ENCODE measurements around the gene CIAO3.

CIAO3 gene

DNA sequence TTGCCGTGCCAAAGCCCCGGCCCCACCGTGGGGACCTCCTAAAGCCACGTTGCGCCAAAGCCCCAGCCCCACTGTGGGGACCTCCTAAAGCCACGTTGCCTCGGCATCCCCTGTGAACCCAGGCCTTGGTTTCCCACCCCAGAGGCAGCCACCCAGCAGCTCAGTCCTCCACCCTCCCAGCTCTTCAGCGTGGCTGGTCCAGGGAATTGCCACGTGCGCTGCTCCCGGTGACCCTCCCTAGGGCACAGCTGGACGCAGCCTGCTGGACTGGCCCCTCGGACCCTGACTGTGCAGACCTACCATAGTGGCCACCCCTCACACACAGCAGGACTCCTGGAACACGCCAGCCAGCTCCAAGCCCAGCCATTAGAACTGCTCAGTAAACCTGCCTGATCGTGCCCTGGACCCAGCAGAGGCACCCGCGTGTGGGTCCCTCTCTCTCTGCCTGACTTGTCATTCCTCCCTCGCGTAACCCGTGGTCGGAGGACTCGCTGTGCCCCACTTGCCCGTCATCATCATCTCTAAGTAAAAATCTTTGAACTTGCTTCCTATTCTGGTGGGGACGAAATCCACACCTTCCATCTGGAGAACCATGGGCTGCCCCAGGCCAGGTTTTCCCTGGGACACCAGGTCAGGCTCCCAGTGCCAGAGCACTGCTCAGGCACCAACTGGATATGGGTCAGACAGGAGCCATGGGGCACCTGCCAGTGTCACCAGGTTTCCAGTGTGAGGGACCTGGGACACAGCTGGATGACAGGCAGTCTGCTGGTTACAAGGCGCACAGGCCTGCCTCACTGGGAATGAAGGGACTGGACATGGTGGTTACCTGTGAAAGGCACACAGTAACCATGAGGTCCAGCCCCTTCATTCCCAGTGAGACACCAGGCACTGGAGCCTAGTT lies 5.6 kb downstream of the CIAO3 start:
- no peak for DNase-seq (ENCODE audit: low spot score)

DNA sequence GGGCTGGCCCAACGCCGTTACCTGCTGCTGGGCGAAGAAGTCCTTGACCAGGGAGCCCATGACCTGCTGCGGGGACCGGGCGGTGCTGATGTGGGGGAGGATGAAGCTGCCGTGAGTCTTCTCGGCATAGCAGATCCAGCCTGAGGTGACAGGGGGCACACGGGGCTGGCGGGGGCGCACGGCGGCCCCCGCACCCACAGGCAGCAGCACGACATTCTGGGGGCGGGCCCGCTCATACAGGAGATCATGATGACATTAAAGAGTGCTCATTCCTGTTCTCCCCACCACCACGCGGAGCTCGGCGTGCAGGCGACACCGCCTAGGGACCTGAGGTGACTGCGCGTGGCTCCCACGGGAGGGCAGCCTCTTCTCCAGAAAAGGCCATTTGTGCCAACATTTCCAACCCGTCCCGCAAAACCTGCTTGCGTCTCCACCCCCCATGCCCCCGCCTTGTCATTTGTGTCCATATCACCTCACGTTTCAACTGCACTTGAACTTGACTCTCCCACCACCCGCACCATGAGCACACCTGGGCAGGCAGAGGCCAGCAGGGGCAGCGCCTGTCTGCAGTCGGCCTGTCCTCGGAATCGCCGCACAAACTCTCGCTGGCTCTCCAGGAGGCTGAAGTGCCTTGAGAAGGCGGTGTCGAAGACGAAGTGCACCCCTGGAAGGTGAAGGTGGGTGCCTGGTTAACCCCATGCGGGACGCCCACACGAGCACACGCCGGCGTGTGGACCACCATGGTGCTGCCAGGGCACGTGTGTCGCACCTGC lies 6.4 kb downstream of the CIAO3 start:
- no peak for DNase-seq (ENCODE audit: low spot score)

DNA sequence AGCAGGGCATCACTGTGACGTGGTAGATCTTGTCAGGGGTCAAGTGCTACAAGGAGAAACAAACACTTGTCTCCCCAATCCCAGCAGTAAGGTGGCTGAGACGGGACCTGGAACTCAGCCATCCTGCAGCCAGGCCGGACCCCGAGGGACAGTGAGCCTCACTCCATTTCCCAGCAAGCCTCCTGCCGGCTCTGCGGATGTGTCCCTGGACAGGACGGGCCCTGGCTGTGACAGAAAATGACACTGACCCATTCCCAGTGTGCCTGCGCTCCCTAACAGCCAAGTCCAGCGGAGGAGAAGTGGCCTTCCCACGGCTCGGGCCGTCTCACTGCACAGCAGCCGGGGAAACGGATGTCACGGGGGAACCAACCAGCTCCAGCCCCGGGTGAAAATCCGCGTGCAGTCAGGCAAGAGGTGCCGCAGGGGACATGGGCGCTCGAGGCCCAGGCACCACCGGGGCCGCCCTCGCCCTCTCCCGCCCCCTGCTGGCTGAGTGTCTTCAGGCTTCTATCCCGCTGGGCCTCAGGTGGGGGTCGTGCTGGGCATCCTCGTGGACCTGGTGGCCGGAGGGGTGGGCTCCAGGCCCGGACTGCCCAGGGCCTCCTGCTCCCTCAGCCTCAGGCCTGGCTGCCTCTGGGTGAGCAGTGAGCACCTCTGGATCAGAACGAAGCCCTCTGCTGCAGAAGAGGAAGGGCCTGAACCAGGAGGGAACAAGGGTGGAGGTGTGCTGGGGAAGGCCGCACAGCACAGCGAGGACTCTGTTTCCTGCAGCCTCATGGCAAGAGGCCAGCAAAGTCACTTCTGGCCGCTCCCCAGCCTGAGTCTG lies 7.2 kb downstream of the CIAO3 start:
- DNase-seq (ENCODE audit: low spot score), result no peak

DNA sequence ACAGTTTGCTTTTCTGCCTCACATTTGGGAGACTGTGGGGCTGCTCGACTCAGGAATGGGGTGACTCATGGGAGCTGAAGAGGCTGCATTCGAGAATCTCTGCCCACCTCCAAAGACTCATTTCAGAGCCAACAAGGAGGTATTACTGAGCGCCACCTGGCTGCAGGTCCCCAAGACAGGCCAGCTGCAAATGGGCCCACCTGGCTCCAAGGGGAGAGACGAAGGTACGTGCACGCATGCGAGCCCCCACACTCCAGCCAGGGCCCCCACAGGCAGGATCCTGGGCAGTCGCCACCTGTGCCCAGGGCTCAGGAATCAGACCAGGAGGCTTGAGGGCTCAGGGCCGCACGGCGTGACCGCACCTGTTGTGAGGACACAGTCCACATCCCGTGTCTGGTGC lies 7.9 kb downstream of the CIAO3 start:
- DNase-seq (ENCODE audit: low spot score), result no peak

DNA sequence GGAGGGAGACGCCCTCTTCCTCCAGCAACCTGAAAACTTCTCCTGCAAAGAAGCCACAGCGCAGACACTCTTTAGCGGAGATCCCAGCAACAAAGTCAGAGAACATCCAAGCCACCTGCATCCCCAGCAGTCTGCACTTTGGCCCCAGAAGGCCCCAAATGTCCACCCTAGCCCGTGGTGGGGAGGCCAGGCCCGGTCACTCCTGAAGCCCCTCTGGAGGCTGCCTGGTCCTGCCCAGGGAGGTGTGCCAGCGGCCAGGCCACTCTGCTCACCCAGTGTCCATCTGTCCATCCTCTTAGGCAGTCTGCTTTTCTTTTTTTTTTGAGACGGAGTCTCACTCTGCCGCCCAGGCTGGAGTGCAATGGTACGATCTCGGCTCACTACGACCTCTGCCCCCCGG lies 8.5 kb downstream of the CIAO3 start:
- no peak for DNase-seq (ENCODE audit: low spot score)

DNA sequence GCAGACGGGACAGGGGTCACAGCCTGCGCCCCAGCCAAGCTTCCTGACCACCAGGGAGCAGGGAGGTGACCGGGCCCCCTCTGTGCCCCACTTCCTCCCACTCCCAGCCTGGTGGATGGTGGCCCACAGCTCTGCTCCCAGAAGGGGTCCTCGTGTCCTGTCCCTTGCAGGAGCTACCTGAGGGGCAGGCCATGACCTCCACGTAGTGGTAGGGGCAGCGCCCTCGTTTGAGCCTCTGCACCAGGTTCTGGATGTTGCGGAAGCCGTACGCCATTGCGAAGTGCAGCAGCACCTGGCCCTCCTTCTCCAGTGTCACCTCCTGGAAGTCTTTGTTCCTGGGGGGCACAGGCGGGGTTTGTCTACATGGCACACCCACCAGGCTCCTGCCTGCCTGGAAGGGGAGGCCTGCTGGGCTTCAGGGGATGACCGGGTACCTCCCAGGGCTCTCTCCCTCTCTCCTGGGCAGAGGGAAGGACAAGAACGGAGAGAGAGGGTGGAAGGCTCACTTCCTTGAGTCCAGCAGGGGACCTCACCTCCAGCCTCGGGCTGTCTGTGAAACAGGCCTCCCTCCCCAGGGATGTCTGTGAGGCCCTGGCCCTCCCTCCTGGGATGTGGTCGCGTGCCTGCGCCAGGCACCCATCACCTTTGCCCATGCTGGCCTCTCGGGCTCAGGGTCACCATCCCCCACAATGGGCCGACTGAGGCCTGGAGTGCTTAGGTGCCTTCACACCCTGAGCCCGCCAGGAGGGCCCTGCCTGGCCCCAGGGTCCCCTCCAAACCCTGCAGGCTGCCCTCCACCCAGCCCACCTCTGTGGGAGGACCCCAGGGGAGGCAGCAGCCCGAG lies 9.9 kb downstream of the CIAO3 start:
- DNase-seq (ENCODE audit: low spot score), result no peak

DNA sequence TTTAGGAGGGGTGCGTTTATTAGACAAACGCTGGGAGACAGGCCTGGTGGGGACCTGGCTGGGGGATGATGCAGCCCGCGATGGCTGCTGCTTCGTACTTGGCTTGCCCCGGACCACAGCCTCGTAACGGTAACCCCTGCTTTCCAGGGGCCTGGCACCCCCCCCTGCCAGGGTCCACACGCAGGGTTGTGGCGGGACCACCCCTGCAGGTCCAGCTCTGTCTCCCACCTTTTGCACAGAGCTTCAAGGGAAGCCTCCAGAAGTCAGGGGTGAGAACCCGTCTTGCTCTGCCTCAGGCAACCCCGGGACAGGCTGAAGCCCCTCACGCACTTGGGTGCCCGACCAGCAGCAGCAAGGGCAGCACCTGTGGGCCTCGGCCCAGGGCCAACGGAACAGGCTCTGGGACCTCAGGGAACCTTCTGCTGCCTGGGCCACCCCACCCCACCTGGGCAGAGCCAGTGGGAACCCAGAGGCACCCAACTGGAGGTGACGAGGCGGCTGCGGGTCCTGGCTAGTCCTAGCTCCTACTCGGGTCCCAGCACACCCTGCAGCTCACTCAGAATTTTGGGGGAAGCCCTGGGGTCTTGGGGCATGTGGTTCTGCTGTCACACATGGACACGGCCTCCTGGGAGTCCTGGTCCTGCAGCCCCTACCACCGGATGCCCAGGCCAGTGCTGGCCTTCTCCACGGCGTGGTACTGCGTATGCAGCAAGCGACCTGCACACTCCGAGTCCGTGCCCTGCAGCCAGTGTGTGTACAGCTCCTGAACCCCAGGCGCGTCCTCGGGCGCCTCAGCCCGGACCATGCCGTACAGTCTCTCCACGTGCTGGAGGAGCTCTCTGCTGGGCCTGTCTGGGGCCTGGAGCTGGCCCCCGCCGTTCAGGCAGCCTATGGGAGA lies 10.8 kb downstream of the CIAO3 start:
- no peak for DNase-seq (ENCODE audit: low spot score)

DNA sequence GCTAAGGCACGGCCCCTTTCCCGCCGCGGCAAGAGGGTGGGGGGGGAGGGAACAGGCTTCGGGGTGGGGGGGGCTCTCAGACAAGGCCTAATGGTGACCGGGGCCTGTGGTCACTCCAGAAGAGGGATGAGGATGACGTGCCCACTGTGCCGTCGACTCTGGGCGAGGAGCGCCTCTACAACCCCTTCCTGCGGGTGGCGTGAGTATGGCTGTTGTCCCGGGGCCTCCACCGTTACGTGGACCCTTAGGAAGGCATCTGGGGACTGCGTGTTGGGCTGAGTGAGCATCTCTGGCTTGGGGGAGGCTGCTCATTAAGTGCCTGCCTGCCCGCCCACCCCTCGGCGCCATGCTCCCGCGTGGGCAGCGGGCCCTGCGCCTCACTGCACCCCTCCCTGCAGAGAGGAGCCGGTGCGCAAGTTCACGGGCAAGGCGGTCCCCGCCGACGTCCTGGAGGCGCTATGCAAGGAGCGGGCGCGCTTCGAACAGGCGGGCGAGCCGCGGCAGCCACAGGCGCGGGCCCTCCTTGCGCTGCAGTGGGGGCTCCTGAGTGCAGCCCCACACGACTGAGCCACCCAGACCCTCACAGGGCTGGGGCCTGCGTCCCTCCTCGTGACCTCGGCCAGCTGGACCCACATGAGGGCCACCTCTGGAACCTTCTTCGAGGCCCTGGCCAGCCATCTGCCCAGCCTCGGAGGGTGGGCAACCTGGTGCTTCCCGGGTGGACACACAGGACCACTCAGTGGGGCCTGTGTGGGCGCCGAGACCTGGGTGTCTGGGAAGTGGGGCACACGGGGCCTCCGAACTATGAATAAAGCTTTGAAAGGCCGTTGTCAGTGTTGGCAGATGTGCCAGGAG lies 11.7 kb downstream of the CIAO3 start:
- no peak for DNase-seq (ENCODE audit: low spot score)

DNA sequence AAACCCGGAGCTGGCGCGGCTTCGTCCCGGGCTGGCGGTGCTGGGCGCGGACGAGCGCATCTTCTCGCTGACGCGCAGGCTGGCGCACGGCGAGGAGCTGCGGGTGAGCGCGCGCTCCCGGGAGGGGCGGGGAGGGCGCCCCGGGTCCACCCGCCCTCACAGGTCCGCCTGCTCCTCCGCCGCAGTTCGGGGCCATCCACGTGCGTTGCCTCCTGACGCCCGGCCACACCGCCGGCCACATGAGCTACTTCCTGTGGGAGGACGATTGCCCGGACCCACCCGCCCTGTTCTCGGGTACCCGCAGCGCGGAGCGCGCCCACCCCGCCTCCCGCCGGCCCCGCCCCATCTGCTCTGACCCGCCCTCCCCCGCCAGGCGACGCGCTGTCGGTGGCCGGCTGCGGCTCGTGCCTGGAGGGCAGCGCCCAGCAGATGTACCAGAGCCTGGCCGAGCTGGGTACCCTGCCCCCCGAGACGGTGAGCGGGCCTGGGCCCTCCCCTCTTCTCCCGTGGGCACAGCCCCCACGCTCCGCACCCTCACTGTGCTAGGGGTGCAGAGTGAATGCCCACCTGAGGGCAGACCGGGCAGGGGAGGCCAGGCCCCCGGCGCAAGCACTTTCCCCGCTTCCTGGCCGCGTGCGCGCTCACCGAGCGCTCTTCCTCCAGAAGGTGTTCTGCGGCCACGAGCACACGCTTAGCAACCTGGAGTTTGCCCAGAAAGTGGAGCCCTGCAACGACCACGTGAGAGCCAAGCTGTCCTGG lies 12.5 kb downstream of the CIAO3 start:
- peak; percentile 56 for DNase-seq (ENCODE audit: low spot score)

DNA sequence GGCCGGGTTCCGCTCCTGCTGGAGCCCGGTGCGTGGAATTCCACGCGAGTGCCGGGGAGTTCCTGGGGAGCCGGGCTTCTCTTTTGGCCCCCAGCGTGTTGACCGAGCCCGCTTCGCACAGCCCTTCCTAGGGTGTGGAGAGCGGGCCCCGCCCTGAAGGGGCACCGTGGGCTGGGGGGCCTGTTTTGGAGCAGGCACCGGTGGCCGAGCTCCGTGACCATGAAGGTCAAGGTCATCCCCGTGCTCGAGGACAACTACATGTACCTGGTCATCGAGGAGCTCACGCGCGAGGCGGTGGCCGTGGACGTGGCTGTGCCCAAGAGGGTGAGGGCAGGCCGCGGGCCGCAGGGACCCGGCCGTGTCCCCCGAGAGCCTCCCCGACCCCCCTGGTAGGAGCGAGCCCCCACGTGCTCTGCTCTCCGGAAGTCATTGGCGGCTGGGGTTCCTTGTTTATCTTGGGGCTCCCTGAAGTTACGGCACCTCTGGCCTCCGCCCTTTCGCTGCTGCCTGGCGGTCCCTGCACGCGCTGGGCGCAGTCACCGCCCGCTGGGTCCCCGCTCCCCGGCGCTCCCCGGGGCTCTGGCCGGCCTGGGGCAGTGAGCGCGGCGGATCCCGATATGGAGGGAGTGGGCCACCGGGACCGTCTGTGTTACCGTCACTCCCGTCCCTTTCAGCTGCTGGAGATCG lies 13.4 kb downstream of the CIAO3 start:
- no peak for DNase-seq (ENCODE audit: low spot score)

DNA sequence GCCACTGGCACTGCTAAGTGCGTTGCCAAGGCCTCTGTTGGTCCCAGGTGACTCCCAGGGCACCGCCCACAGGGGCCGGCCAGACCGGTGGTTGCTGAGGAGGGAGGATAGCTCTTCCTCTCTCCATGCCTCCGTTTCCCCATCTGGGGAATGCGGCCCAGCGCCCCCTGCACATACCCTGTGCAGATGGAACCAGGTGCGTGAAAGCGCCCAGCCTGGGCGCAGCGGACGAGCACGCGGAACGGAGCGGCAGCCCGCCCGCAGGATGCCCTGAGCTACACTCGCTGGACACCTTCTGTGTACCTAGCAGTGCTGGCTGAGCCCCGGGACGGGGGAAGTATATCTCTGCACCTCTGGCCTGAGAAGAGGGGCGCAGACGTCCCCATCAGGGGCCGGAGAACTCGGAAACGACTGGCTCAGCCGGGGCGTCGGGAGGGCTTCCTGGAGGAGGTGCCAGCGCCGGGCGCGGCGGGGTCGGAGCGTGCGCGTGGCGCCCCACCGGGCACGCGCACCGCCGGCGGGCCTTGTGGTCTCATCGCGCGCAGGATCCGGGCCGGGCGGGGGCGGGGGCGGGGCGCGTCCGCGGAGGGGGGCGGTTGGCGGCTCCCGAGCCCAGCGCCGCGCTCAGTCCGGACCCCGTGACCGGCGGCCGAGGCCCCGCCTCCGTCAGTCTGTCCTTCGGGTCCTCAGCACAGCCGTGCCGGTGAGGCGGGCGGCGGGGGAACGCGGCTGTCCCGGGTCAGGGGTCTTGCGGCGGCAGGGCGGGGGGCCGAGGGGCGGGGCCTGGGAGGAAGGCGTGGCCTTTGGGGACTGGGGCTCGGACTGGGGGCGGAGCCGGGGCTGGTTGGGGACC lies 14.1 kb downstream of the CIAO3 start, which contains the start of the genes CCDC78 and HAGHL:
CCDC78 (minus strand) TSS at position 6 of the 853 bp plus-strand sequence. CDS start 76 bp downstream, outside the sequence.
HAGHL (plus strand) TSS at position 669 of the 853 bp plus-strand sequence. CDS start 404 bp downstream, outside the sequence.
- peak; percentile 41 for DNase-seq (ENCODE audit: low spot score)

DNA sequence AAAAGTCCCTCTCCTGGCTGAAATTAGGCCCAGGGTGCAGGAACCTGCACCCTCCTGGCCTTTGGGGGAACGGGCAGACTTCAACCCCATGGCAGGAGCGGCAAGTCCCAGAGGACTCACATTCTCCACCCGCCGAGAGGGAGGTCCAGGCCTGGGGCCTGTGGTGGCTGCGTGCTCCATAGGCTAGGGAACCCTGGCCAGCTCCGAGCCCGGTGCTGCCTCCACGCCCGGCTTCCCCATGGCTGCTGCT lies 14.7 kb downstream of the CIAO3 start:
- DNase-seq (ENCODE audit: low spot score), result no peak

DNA sequence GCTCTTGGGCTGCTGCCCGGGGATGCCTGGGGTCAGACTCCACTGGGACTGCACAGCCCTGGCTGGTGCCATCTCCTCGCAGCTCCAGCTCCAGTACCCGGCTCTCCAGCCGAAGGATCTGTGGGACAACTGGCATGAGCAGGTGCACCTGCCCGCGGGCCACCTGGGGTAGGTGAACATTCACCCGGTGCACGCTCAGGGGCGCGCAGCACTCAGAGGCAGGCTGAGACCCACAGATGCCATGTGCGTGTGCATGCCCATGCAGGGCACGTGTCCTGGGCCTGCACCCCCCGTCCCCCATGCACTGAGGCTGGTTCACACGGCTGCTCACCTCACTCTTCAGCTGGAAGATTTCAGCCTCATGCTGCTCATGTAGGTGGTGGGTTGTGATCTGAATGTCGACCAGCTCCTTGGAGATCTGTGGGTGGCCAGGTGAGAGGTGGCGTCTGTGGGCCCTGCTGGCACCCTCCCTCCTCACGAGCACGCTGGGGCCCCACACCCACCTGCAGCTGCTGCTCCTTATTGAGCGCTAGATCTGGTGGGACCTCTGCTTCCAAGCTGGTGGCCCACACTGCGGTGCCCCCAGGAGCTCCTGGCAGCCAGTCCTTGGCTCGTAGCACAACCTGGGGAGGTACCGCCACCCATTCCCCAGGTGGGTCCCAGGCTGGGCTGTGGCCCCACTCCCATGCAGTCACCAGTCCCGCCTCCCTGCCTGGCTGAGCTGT lies 15.2 kb downstream of the CIAO3 start:
- DNase-seq (ENCODE audit: low spot score), result no peak

DNA sequence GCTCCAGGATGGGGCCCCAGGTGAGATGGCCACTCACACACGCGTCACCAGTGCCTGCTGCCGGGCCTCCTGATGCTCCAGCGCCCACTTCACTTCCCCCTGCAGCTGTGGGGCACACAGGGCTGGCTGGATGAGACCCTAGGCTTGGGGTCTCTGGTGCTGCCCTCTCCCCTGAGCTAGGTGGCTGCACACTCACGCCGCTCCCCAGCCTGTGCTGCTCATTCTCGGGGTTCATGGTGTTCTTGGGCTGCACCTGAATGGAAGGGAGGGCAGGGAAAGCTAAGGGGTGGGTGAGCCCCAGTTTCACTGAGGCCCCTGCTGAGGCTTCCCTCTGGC lies 15.8 kb downstream of the CIAO3 start:
- no peak for DNase-seq (ENCODE audit: low spot score)

DNA sequence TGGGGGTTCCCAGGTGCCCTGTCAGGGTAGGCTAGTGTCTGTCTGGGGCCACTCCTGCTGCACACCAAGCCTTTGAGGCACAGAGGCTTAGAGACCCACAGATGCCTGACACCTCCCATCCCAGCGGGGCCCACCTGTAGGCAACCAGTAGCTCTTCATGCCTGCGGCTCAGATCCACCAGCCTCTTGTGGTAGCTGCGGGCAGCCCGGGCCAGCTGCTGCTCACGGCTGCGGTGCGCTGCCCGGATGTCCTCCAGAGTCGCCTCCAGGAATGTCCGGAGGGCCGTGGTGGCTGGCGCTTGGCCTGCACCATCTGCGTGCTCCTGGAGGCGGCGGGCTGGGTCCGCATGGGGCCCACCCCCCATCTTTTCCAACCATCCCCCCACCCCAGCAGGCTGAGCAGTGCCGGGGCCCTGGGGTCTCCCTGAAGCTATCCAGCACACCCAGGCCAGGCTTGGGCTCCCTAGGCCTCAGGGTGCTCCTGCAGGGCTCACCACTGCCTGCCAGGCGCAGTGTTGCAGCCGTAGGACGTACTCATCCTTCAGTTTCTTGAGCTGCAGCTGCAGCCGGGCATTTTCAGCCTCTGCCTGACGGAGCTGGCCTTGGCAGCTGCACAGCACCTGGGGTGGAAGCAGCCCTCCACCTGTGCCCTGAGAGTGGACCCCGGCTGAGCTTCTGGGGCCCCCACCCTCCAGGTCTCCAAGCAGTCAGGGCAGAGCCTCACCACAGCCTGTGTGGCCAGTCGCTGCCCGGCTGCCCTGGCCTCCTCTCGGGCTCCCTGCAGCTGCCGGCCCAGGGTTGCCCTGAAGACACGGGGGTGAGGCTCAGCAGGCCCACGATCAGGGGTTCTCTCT lies 16.4 kb downstream of the CIAO3 start:
- DNase-seq (ENCODE audit: low spot score), result no peak

DNA sequence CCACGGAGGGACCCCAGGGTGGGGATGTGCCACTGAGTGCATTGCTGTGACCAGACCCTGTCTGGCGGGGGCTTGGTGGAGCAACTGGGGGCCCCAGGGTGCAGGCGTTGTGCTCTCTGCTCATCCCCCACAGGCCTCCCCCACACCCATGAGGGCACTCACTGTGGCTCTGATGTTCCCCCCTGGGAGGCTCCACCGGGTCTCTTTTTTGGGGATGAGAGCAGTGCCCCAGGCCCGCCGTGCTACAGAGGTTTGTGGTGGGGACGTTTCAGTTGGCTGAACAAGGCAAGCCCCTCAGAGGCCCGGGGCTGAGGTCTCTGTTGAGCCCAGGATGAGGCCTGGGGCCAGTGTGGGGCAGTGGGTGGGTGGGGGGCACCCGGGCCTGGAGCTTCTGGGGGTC lies 17.1 kb downstream of the CIAO3 start:
- no peak for DNase-seq (ENCODE audit: low spot score)
